GM21526 (cell line): ENCODE data around the gene ZNF442.
"Not testable (repeated sequence)": the region's sequence is repeated elsewhere in the genome, so short reads cannot be mapped to it uniquely, and the experiment has no call there.

ENCODE experiments used
- ATAC-seq: cut with Tn5 transposase; IDR thresholded peaks from one replicate; pipeline ENCODE4 v1.9.1; 2021; ENCODE audit warnings: moderate library complexity; ENCODE audit not compliant: unreplicated experiment, low FRiP score

The ZNF442 gene

DNA sequence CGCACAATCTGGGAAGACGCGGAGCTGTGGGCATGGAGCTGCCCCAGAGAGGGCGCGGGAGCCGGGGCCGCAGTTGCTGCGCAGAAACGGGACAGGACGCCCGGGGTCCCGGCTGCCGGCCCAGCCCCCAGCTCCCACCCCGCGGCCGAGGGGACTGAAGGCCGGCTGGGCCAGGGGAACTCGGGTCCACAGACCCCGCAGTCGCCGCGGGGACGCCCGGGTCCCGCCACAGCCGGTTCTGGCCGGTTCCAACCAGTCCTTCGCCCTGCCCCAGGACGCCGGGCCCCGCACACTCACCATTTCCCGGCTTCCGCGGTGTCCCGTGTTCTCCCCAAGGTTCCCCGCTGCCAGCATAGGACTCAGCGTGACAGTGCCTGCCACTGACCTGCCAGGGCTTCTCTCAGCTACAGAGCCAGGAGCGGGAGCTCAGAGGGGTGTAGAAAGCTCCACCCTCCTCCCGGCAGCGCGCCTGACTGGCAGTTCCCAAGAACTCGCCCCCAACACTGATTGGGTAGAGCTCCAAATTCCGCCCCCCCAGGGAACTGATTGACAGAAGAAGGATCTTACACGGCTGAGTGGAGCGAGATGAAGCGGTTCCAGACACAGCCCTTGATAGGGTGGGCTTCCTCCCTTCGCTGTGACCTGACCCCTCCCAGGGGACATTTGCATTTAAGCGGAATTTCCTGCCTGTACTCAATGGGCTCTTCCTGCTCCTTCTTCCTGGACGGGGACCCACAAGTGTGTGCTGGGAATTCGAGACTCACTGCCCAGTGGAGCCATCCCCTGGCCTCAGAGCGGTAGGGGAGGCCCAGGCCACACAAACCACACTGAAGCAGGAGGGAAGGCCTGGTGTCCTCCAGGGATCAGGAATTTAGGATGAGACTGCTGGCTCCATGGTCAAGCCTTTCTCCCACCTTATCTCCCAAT, at the start of gene ZNF442:
ZNF442 (minus strand) TSS at position 448 of the 927 bp plus-strand sequence. CDS start 2,052 bp downstream, outside the sequence.
- ATAC-seq = peak; percentile 94

DNA sequence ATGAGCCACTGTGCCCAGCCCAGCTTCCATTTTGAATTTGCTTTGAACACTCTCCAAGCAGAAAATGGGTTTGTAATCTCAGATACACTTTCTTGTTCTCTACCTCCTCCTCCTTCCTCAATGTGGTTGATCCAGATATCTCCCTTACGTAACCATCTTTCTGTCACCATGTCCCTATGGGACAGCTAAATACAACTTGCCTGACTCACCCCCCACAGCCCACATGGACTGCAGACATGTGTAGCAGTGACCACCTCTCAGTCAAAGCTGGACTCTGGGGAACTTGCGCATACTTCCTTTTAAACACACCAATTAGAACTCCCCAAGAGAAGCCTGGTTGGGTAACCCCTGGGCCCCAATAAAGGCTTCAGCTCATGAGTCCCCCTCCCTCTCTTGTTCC, 46.4 kb upstream of the ZNF442 start:
- no peak for ATAC-seq

DNA sequence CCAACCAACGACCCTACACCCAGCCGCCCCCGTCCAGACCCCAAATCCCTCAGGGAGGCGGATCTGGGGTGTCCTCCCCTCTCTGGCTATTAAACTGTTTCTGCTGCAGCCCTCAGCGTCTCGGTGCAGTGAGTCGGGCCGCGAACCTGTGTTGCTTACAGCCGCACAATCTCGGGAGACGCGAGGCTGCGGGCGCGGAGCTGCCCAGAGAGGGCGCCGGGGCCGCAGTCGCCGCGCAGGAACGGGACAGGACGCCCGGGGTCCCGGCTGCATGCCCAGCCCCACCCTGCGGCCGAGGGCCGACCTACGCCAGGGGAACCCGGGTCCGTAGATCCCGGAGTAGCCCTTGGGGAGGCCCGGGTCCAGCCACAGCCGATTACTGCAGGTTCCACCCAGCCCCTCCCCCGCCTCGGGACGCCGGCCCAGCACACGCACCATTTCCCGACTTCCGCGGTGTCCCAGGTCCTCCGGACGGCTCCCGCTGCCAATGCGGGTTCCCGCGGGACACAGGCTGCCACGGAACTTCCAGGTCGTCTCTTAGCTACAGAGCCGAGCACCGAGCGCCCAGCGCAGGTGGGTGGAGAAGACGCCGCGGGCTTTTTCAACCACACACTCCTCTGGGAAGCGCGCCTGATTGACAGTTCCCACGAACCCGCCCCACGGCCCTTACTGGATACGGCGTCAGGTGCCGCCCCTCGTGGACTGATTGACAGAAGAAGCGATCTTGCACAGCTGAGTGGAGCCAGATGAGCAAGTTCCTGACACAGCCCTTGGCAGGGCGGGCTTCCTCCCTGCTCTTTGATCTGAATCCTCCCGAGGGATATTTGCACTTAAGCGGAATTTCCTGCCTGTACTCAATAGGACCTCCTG, 35.4 kb upstream of the ZNF442 start, which contains the start of gene ZNF799:
ZNF799 (minus strand) TSS at position 639 of the 870 bp plus-strand sequence; CDS start at position 438, 201 bp downstream.
- peak; percentile 75 for ATAC-seq

DNA sequence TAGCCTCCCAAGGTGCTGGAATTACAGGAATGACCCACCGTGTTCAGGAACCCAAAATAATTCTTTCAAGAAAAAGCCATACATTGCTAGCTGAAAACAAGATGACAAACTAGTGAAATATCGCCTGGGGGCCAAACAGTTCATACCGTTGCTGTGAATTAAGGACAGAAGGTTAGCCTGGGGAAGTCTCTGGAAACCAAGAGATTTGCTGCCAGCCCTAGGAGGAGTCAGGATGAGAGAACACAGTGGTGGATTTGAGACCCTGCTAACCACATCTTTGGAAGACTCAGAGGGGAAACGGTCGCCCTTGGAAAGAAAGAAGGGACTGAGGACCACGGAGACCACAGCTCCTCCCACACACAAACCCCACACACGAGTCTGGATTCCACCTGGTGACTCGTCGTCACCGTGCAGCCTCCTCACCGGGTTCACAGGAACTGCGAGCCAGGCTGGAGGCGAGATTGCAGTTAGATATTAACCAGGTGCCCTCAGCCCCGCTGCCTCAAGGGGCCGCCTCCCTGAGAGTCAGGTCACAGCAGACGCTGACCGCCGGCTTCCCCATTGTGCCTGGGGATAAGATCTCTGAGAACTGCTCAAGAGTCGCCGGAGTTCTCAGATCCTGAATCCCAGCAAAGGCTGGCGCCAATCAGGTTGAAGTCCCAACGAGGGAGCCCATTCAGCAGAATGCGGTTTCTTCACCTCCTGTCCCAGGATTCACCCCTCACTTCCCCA, 34.6 kb upstream of the ZNF442 start:
- peak; percentile 24 for ATAC-seq

- ATAC-seq = not testable (repeated sequence)
Observed at GRCh38 chr19:12391148-12391547, 25.7 kb upstream of the ZNF442 start.

DNA sequence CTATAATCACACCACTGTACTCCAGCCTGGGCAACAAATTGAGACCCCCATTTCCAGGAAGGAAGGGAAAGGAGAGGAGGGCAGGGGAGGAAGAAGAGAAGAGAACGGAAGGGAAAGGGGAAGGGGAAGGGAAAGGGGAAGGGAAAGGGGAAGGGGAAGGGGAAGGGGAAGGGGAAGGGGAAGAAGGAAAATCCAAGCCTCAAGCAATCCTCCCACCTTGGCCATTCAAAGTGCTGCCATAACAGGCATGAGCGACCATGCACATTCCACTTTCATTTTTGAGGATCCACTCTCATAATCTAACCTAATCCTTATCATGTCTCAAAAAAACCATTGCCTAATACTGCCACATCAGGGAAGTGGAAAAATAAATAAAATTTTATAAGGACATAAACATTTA, 20.9 kb upstream of the ZNF442 start:
- not testable (repeated sequence) for ATAC-seq

GRCh38 chr19:12380444-12380737, 14.9 kb upstream of the ZNF442 start:
- ATAC-seq = no peak

- ATAC-seq = no peak
Observed at GRCh38 chr19:12379732-12380443, 14.4 kb upstream of the ZNF442 start.

DNA sequence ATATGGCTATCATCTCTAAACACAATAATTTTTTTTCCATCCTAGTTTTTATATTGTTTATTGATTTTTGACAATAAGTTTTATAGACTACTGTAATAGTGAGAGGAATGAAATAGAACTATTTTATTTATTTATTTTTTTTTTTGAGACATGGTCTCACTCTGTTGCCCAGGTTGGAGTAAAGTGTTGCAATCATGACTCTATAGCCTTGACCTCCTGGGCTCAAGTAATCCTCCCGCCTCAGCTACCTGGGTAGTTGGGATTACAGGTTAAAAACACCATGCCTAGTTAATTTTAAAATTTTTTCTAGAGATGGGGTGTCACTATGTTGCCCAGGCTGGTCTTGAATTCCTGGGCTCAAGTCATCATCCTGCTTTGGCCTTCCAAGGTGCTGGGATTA, 8.5 kb upstream of the ZNF442 start:
- ATAC-seq = no peak

- ATAC-seq = no peak
Observed at GRCh38 chr19:12364391-12365235, 870 bp downstream of the ZNF442 start.

GRCh38 chr19:12362236-12362635, 3.2 kb downstream of the ZNF442 start:
- not testable (repeated sequence) for ATAC-seq

DNA sequence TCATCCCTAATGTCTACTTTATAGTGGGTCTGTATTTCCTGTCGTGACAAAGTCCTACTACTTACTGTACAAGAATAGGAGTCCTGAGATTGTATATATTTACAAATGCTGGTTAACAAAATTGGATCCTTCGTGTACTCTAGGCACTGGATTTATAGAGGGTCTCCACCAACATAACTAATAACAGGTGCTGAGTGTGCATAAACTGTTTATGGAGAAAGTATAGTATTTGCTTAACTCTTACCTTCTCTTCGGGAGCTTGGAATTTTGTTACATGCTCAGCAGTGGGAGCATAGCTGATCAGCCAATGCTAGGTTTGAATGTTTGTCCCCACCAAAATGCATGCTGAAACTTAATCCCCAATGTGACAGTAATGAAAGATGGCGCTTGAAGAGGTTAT, 12.1 kb downstream of the ZNF442 start:
- no peak for ATAC-seq

- ATAC-seq = no peak
Observed at GRCh38 chr19:12350890-12351197, 14.6 kb downstream of the ZNF442 start.

GRCh38 chr19:12350185-12350889, 15.1 kb downstream of the ZNF442 start:
- ATAC-seq = no peak

DNA sequence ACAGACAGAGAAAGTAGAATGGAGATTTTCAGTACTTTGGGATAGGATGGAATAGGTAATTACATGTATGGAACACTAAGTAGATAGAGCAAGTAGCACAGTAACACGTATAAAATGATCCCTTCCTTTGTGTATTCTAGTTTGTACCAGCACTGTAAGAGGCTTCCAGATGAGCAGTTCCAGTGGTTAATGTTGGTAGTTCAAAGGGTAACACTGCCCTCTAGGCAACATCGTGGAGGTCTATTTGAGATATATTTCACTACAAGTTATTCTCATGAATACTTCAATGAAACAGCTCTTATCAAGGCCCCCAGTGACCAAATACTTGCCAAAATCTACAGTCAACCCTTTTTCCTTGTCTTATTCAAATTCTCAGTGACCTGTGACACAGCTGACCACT, 18.6 kb downstream of the ZNF442 start:
- ATAC-seq = no peak

- no peak for ATAC-seq
Observed at GRCh38 chr19:12345197-12345596, 20.3 kb downstream of the ZNF442 start.

GRCh38 chr19:12333162-12334159, 32.0 kb downstream of the ZNF442 start, which contains the start of gene ZNF563:
TSS of gene ZNF563 (minus strand) at chr19:12333633. CDS start at chr19:12333482, 151 bp downstream.
- peak; percentile 88 for ATAC-seq
